ENCODE results near the gene WRNIP1. TPM values are rescaled to one million over a fixed set of nuclear protein-coding genes. Genes with fewer than 3 reads are reported as not detected.
A peak's percentile ranks its signal among the peaks of the same experiment; 100 is the strongest.

Gene WRNIP1
- total and polyA plus RNA-seq, 9 of the 15 experiments (the other 6 are each of a cell fraction or from before 2014, with no cell fraction given): 13.2 to 63.6 (median 48.6) TPM

GRCh38 chr6:2765166-2765895 is at the start of gene WRNIP1 (continued):
- TF ChIP-seq, protein P1, sequence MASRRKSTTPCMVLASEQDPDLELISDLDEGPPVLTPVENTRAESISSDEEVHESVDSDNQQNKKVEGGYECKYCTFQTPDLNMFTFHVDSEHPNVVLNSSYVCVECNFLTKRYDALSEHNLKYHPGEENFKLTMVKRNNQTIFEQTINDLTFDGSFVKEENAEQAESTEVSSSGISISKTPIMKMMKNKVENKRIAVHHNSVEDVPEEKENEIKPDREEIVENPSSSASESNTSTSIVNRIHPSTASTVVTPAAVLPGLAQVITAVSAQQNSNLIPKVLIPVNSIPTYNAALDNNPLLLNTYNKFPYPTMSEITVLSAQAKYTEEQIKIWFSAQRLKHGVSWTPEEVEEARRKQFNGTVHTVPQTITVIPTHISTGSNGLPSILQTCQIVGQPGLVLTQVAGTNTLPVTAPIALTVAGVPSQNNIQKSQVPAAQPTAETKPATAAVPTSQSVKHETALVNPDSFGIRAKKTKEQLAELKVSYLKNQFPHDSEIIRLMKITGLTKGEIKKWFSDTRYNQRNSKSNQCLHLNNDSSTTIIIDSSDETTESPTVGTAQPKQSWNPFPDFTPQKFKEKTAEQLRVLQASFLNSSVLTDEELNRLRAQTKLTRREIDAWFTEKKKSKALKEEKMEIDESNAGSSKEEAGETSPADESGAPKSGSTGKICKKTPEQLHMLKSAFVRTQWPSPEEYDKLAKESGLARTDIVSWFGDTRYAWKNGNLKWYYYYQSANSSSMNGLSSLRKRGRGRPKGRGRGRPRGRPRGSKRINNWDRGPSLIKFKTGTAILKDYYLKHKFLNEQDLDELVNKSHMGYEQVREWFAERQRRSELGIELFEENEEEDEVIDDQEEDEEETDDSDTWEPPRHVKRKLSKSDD (conservative IDR thresholded peaks at IDR 0.05; ENCODE audit: low read length): peak; percentile 87
- TF ChIP-seq TEAD1 (CRISPR knock-in tag; IDR thresholded peaks at IDR 0.05): peak; percentile 47 to 83; a peak in 2 of 4 replicates
- TF ChIP-seq, protein P2, sequence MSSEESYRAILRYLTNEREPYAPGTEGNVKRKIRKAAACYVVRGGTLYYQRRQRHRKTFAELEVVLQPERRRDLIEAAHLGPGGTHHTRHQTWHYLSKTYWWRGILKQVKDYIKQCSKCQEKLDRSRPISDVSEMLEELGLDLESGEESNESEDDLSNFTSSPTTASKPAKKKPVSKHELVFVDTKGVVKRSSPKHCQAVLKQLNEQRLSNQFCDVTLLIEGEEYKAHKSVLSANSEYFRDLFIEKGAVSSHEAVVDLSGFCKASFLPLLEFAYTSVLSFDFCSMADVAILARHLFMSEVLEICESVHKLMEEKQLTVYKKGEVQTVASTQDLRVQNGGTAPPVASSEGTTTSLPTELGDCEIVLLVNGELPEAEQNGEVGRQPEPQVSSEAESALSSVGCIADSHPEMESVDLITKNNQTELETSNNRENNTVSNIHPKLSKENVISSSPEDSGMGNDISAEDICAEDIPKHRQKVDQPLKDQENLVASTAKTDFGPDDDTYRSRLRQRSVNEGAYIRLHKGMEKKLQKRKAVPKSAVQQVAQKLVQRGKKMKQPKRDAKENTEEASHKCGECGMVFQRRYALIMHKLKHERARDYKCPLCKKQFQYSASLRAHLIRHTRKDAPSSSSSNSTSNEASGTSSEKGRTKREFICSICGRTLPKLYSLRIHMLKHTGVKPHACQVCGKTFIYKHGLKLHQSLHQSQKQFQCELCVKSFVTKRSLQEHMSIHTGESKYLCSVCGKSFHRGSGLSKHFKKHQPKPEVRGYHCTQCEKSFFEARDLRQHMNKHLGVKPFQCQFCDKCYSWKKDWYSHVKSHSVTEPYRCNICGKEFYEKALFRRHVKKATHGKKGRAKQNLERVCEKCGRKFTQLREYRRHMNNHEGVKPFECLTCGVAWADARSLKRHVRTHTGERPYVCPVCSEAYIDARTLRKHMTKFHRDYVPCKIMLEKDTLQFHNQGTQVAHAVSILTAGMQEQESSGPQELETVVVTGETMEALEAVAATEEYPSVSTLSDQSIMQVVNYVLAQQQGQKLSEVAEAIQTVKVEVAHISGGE (CRISPR knock-in tag; IDR thresholded peaks at IDR 0.05): peak in 1 of 3 experiments; percentile 80; a peak in 2 of 6 replicates
- TF ChIP-seq ELF2 (CRISPR knock-in tag; IDR thresholded peaks at IDR 0.05): 0 out of 2 replicates have a peak, but pooled peaks have one; percentile 13
- TF ChIP-seq RBFOX2 (IDR thresholded peaks at IDR 0.05; ENCODE audit: low read depth, low read length): peak; percentile 94
- TF ChIP-seq POLR2AphosphoS5 (IDR thresholded peaks at IDR 0.05; ENCODE audit: control insufficient read depth, insufficient read depth, low read depth, low read length): 0 out of 2 replicates have a peak, but pooled peaks have one; percentile 11
- TF ChIP-seq ZZZ3 (IDR thresholded peaks at IDR 0.05): no peak
- peak; percentile 20 for TF ChIP-seq TAF1 (IDR thresholded peaks at IDR 0.05; ENCODE audit: control insufficient read depth, extremely low read depth, insufficient read depth, low read length, severe bottlenecking)
- TF ChIP-seq ZNF175 (CRISPR knock-in tag; IDR thresholded peaks at IDR 0.05; ENCODE audit: low read depth): peak; percentile 82; the same call in 1 of the 2 replicates
- TF ChIP-seq SIN3A (IDR thresholded peaks at IDR 0.05; ENCODE audit: borderline replicate concordance in 2 of 2, control insufficient read depth in 1 of 2, low read depth in 2 of 2, low read length in 2 of 2): peak; percentile 19 to 42; a peak in 1 of 4 replicates
- peak; percentile 93 for TF ChIP-seq EGR1 (conservative IDR thresholded peaks at IDR 0.05)
- TF ChIP-seq EP400 (IDR thresholded peaks at IDR 0.05): no peak; the same call in 1 of the 2 replicates
- TF ChIP-seq HDAC1 (IDR thresholded peaks at IDR 0.05): peak in 1 of 2 experiments; percentile 7; a peak in 1 of 4 replicates
- peak; percentile 59 for TF ChIP-seq SP1 (CRISPR knock-in tag; IDR thresholded peaks at IDR 0.05)
- TF ChIP-seq FUS (optimal IDR thresholded peaks at IDR 0.05; ENCODE audit: low read depth, low read length): peak; percentile 66
- peak; percentile 92 for TF ChIP-seq L3MBTL2 (IDR thresholded peaks at IDR 0.05)
- peak; percentile 99 for TF ChIP-seq CXXC5 (CRISPR knock-in tag; IDR thresholded peaks at IDR 0.05)
